Activated gamma-delta T cell treated with Interleukin-2 at 50 U/mL for 16 hours (primary cell): ENCODE measurements around the gene SNTG2.
"Not testable (repeated sequence)": the region's sequence is repeated elsewhere in the genome, so short reads cannot be mapped to it uniquely, and the experiment has no call there.

Experiments
- DNase-seq: peaks from one replicate; pipeline ENCODE4 v3.0.0-alpha.2; 2020

The SNTG2 gene

DNA sequence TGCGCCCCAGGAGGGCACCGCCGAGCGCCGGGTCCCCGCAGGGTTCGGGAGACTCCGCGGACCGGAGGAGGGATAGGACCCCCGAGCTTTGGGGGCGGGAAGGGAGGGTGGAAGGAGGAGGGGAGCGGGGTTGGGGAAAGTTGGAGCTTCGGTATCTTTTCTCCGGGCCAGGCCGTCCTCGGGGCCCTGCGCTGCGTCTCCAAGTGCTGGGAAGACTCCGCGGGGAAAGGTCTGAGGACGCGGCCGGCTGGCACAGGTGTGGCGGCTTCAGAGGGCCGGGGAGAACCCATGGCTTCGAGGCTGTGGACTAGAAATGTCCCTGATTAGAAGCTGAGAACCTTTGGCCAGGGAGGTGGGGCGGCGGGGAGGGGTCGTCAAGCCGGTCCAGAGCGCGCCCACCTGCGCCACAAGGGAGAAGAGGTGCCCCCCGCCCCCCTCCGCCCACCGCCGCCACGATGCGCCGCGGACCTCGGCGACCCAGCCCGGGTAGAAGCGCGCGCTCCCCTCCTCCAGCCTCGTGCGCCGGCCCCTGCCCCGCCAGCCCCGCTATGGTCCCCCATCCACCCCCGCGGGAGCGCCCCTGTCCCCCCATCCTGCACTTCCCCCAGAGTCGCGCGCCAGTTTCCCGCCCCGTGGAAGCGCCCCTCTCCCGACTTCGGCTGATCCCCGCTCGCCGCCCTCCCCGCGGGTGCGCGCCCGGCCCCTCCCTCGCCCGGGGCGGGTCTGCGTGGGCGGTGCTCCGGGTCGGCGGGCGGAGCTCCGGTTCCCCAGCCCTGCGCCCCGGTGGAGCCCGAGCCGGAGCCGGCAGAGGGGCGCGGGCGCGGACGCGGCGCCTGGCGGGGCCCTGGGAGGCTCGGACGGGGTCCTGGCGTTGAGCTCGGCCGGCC lies at the start of gene SNTG2:
SNTG2 (plus strand) TSS at position 770 of the 887 bp plus-strand sequence. CDS start 148 bp downstream, outside the sequence.
- DNase-seq, result peak; percentile 32

DNA sequence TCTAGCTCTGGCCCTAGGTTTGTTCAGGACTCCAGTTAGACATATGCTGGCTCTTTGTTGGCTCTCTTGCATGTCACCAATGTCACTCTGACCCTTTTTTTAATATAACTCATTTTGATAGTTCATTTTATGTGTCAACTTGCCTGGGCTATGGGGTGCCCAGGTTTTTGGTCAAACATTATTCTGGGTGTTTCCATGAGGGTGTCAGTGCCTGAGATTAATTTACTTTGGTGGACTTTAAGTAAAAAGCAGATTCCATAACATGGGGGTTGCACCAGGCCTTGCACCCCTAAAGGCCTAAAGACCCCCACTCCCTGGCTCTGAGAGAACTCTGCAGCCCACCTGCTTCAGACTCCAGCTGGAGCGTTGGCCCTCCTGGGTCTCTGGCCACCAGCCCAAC lies 48.1 kb upstream of the SNTG2 start:
- no peak for DNase-seq

DNA sequence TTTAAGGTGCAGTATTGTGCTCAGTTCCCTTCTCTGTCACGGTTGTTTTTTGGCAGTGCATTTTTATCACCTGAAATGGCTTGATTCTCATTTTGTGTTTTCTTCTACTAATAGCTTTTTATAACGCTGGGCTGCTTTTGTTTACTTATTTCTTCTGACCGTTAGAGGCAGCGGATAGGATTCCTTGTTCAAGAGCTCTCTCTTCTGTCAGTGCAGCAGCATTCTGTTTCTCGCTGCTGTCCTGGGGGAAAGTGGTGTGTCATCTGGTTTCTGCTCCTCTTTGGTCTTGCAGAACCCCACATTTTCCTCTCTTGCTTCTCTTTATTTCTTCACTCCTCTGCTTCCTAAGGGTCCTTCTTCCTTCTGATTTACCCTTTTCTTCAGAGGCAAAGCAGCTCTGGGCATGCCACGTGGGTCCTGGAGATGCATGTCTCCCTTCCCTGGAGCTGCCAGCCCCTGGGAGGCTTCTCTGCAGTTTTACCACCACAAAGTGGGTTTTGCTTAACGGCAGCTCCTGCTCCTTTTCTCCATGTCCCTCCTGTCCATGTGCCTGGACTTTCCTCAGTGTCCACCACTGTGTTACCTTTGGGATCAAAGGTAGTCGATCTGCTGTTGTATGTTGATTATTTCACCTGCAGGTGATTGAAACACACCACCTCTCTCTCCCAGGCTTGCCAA lies 47.3 kb upstream of the SNTG2 start:
- no peak for DNase-seq

DNA sequence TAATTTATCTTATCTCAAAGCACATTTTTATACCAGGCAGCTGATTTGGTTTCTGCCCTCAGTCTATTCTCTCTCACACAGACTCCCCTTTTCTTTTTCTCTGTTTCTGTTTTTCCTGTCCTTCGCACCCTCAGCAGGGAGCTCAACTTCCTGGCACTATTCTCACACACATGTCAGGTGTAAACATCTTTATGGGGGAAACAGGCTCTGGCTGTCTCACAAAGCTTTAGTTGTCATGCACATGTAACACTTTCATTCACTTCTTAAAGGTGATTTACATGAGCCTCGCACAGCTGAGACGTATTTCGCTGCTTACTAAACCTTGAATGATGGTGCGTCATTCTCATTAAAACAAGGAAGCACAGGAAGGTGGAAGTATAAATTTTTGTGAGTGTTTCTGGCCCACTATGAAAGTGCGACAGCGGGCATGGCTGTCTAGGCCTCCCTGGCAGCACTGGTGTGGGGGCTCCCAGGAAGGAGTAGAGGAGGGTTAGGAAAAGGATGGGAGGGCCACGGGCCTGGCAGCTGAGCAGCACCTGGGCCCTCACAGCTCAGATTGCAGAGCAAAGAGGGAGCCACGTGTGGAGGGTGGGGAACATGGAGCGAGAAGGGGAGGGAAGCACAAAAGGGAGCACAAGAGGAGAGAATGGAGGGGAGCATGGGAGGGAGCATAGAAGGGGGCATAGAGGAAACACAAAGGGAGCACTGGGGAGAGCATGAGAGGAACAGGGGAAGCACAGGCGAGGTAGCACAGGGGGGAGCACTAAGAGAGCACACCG lies 46.2 kb upstream of the SNTG2 start:
- no peak for DNase-seq

DNA sequence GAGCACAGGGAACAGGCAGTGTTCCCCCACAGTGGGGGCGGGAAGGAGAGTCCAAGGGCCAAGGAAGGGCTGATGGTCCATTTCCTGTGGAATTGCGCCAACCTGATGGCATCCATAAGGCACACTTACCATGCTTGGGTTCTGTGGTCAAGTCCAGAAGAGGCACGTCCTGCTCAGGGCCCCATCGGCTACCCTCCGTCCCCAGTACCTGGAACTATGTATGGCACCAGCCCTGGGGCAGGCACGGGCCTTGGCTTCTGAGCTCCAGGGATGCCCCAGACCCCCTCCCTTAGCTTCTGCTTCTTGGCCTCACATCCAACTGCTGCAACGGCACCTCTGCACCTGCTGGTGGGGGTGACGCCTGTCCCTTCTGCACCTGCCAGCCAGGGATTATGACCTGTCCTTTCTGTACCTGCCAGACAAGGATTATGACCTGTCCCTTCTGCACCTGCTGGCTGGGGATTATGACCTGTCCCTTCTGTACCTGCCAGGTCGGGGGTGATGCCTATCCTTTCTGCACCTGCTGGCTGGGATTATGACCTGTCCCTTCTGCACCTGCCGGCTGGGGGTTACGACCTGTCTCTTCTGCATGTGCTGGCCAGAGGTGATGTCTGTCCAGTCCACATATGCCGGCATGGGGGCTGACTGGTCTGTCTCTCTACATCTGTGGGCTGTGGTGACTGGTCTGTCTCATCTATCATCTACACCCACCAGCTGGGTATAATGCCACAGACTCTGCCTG lies 45.4 kb upstream of the SNTG2 start:
- no peak for DNase-seq

DNA sequence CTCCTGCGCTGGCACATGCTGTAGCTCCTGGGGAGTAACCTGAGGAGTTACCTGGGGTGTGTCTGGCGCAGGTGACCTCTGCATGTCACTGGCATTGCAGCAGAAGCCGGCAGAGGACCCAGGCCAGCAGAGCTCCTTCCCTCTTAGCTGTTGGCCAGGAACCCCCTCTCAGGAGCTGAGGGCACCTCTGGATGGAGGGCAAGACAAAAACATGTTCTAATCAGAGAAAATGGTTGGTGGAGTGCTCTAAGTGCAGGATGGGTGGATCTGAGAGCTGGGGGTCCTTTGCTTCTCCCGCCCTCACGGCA lies 44.9 kb upstream of the SNTG2 start:
- no peak for DNase-seq

DNA sequence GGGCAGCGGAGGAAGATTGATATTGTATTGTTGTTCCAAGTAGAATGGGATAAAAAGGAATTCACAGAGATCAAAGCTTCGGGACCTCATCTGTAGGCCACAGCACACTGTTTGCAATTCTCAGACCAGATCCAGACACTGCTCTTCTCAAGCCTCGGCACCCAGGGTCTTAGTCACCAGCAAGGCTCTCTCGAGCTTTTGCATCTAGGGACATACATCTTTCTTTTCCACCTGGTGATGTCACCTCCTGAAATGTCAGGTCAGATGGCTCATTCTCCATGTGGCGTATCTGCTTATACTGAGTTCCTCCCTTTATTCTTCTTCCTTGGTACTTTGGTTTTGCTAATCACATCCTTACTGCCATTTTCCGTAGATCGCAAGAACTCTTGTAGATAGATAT lies 42.9 kb upstream of the SNTG2 start:
- DNase-seq, result no peak

DNA sequence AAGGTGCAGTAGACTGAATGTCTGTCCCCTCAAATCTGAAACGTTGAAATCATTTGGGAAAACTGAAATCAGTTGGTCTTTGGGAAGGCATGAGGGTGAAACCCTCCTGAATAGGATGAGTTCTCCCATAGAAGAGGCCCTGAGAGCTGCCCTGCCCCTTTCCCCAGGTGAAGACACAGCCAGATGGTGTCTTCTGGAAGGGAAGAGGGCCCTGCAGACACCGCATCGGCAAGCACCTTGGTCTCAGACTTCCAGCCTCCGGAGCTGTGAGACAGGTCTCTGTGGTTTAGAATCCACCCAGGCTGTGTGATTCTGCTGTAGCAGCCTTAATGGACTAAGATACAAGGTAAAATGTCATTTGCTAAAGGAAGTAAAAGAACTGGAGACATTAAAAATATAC lies 42.1 kb upstream of the SNTG2 start:
- DNase-seq, result no peak

DNA sequence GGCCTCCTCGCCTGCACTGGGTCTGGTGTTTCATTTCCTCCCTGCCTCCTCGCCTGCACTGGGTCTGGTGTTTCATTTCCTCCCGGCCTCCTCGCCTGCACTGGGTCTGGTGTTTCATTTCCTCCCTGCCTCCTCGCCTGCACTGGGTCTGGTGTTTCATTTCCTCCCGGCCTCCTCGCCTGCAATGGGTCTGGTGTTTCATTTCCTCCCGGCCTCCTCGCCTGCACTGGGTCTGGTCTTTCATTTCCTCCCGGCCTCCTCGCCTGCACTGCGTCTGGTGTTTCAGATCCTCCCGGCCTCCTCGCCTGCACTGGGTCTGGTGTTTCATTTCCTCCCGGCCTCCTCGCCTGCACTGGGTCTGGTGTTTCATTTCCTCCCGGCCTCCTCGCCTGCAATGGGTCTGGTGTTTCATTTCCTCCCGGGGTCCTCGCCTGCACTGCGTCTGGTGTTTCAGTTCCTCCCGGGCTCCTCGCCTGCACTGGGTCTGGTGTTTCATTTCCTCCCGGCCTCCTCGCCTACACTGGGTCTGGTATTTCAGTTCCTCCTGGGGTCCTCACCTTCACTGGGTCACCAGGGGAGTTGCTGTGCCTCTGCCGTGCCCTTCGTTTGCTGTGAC lies 40.8 kb upstream of the SNTG2 start:
- DNase-seq, result not testable (repeated sequence)

DNA sequence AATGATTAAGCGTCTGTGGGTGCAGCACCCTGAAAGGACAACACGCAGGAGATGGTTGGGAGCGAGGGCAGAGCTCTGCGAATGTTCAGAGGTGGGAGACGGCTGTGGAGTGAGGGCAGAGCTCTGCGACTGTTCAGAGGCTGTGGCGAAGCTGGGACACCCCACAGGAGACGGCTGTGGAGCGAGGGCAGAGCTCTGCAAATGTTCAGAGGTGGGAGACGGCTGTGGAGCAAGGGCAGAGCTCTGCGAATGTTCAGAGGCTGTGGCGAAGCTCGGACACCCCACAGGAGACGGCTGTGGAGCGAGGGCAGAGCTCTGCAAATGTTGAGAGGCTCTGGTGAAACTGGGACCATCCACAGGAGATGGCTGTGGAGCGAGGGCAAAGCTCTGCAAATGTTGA lies 40.0 kb upstream of the SNTG2 start:
- no peak for DNase-seq

DNA sequence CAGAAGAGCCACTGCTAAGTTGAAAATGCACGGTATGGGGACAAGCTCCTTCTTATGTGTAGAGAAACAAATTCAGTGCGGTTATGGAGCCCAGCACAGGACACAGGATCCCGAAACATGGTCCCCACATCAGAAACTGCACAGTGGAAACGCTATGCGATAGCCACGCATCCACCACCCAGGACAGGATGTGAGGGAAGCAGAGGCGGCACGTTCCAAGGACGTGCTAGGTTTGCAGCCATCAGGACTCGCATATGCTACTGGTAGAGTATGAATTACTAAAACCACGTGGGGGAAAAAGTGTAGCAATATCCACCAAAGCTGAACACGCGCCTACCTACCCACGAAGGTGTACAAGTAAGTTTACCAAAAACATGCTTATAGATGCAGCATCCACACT lies 34.7 kb upstream of the SNTG2 start:
- DNase-seq, result no peak

DNA sequence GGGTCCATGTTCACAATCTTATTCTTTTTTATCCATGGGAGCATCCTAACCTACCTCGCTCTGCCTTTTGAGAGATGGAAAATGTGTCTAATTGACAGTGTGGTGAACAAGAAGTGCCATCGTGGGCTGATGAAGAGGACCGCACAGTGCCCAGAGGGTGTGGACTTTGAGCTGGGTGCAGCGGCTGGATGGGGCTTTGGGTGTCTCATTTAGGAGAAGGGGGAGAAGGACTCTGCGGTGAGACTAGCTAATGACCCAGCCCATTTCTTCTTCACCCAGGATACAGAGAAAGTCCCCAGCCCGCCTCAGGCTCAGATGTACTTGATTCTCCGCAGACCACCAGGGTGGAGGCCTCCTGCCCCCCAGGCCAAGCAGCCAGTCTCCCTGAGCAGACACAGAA lies 33.7 kb upstream of the SNTG2 start:
- DNase-seq, result no peak

DNA sequence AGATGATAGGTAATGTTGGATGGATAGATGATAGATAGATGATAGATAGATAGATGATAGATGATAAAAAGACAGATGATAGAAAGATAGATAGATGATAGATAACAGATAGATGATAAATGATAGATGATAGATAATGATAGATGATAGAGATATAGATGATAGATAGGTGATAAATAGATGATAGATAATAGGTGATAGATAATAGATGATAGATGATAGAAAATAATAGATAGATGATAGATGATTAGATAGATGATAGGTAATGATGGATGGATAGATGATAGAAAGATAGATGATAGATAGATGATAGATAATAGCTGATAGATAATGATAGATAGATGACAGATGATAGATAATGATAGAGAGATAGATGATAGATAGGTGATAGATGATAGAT lies 31.0 kb upstream of the SNTG2 start:
- no peak for DNase-seq

DNA sequence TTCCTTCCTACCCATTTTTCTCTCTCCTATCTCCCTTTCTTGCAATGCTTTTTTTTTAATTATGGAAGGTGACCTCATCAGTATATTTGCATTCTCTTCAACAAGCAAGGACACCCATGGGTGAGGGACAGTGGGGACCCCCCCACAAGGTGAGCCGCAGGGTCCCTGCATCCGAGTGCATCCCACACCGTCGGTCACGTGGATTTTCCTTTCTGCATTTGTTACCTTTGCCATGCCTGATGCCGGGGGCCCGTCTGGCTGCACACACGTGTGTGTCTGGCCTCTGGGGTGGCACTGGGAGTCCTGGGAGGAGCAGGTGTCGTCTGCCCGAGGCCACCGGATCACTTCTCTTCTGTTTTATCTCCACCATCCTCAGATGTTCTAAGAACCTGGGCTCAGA lies 30.1 kb upstream of the SNTG2 start:
- no peak for DNase-seq

DNA sequence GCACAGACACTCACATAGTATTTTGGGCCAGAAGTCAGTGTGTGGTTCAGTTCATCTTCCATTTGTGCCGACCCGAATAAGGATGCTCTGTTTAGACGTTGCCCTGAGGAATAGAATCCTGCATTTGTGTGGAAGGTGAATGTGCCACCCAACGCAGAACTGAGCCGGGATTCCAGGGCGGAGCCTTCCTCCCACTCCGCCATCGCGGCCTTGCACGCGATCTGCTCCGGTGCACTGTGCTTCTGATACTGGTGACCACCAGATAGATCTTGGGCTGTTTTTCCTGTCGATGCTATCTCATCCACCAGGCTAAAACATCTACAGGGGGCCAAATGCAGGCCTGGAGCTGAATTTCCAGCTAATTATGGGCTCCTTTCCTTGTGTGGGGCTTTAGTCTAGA lies 29.6 kb upstream of the SNTG2 start:
- DNase-seq, result no peak

DNA sequence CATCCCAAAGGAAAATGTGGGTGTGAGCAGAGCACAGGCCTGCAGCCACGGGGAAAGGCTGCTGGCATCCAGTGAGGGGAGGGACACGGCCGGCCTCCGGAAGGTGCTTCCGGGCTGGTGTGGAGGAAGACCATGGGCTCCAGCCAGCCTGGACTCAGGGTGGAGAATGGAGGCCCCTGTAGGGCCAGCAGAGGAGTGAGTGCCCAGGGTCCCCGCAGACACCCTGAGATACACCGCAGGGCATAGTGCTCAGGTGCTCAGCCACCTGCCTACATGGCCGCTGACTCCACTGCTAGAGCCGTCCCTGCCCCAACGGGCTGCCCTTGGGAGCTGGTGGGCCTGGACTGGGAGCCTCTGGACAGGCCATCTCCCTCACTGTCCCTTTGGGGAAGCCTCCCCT lies 28.5 kb upstream of the SNTG2 start:
- DNase-seq, result no peak

DNA sequence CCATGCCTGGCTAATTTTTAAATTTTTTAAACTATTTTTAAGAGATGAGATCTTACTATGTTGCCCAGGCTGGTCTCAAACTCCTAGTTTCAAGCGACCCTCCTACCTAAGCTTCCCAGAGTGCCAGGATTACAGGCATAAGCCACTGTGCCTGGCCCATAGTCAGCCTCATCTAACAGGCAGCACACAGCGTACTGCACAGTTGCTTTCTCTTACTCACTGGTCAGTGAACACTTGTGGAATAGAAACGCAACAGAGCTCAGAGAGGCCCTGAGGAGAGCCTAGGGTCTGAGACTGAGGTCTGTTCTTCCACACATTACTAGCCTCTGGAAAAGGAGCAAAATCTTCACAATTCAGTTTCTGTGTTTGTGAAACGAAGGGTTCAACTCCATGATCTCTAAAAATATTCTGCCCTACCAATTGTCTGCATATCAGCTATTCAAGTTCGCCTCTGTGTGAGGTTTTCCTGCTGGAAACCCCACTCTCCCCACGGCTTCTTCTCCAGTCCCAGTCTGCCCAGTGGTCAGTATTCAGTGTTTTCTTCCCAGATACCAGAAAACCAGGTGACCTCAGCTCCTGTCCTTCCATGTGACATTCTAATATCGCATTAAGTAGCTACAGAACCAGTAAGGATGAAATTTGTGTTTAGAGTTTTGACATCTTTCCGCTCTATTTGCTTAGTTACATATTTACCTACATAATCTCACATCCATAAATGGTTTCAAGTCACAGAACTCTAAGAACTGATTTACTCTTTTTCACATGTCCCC lies 26.6 kb upstream of the SNTG2 start:
- no peak for DNase-seq

DNA sequence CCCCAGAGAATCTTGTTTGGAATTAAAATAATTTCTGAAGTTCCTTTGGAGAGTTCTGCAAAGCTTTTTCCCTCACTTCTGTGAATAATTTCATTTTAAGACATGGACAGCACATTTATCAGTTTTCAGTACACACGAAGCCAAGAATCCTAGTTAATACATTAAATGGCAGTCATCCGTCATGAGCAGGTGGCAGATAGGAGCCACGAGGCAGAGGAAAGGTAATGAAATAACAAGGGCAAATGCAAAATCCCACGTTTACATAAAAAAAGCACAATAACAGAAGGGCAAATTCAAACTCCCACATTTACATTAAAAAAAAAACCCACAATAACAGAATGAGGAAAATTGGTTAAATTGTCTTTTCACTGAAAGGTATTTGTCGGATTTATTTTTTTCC lies 25.9 kb upstream of the SNTG2 start:
- DNase-seq, result no peak

DNA sequence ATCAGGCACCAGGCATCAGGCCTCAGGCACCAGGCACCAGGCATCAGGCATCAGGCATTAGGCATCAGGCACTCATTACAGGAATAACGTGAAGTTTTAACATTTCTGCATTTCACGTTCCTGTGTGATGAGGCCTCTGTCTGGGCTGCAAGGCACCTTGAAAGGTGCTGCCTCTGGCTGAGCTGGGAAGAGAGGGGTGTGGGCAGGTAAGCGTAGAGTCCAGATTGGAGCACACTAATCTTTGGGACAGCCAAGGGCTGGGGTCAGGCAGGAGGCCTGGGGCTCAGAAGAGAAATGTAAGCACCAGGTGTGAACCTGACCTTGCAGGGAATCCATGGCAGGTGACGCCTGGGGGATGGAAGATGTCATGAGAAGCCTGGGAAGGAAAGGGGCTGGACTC lies 25.3 kb upstream of the SNTG2 start:
- DNase-seq, result no peak

DNA sequence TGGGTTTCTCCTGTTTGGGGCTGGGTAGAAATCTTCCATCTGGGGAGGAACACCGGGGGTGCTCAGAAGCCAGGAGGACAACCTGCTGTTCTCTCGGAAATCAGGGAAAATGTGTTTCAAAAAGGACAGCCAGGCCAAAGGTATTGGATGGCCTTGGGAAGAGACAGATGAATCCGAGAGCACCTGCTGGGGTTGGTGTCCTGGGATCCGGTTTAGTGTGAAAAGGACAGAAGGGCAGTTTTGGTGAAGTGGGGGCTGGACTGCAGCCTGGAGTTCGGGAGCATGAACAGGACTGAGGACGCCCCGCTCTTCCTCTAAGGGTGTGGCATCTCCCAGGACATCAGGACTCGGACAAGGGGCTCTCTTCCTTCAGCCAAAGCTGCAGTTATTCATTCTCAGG lies 24.9 kb upstream of the SNTG2 start:
- DNase-seq, result no peak

DNA sequence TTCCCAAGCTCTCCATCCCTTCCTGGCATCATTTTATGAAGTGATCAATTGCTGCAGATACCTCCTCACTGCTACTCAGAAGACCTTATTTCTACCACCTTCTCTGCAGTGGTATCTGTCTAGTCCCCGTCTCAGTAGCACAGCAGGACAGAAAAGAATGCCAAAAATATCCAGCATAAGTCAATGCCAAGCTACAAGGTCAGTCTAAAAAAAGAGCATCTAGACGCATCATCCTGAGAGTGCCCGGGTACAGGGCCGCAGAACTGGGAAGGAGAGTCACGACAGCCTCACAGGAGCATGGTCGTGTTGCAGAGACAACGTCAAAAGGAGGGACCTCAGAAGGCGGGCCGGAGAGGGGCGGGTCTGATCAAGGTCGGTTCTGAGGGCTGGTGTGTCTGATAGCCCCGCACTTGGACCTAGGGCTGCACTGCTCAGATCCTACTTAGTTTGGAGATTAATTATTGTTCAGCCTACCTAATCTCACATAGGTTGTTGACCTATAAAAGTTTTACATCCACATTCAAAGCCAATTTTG lies 24.3 kb upstream of the SNTG2 start:
- DNase-seq, result no peak

DNA sequence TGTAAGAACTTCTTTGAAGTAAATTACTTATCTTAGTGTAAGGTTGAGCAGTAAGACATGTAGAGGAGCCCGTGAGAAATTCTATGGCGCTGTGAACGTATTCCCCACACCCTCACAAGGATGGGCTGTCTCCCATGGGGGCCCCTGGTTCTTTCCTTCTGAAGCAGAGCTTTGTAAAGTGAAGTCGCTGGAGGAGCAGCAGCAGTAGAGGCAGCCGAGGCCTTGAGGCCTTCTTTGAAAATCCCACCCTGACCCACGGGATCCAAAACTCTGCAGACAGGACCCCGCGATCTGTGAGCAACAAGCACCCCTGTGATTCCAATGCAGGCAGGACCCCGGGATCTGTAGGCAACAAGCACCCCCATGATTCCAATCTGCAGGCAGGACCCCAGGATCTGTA lies 23.8 kb upstream of the SNTG2 start:
- no peak for DNase-seq
